ENCODE data around the gene ADAM12. TPM values are rescaled to one million over a fixed set of nuclear protein-coding genes. Genes with fewer than 3 reads are reported as not detected.

ADAM12 gene
- total and polyA plus RNA-seq, 9 of the 15 experiments (the other 6 are each of a cell fraction or from before 2014, with no cell fraction given): not detected

GRCh38 chr10:126041804-126042231, 346.5 kb downstream of the ADAM12 start:
- H3K79me2 ChIP-seq (ENCODE audit: control insufficient read depth, insufficient read depth, low read length): no peaks in the 10 kb centered on the region
- no peaks in the 10 kb centered on the region for H3K9me3 ChIP-seq (replicated peaks; ENCODE audit: control insufficient read depth, insufficient read depth, low read depth, low read length)
- WGBS (ENCODE audit: insufficient coverage, low coverage, missing lambda C conversion rate): 0% methylated on average over 3 of the region's 12 CpGs
- CTCF ChIA-PET (ENCODE audit: low intra/inter-chr PET ratio): no interaction called here
- TF ChIP-seq PKNOX1 (IDR thresholded peaks at IDR 0.05) (0 out of 2 replicates have a peak, but pooled peaks have one; percentile 16), FOXJ2 (tag; IDR thresholded peaks at IDR 0.05) (peak; percentile 53; the same call in 1 of the 2 replicates), SMAD3 (CRISPR knock-in tag; conservative IDR thresholded peaks at IDR 0.05) (no peak), BHLHE40 (IDR thresholded peaks at IDR 0.05; ENCODE audit: low read length) (peak; percentile 77), RFX1 (IDR thresholded peaks at IDR 0.05) (peak; percentile 84), TBL1XR1 (IDR thresholded peaks at IDR 0.05; ENCODE audit: low read length in 2 of 2) (no peak), GABPA (tag; conservative IDR thresholded peaks at IDR 0.05; ENCODE audit: low read depth) (peak; percentile 23; the same call in 1 of the 2 replicates), DEAF1 (CRISPR knock-in tag; IDR thresholded peaks at IDR 0.05) (no peak), KLF10 (CRISPR knock-in tag; IDR thresholded peaks at IDR 0.05) (no peak), ELF1 (tag; IDR thresholded peaks at IDR 0.05) (peak; percentile 64; the same call in 1 of the 2 replicates), NRF1 (conservative IDR thresholded peaks at IDR 0.05 in 1 of 2, IDR thresholded peaks at IDR 0.05 in 1 of 2) (peak; percentile 15 to 48; a peak in 2 of 4 replicates), ZNF583 (CRISPR knock-in tag; IDR thresholded peaks at IDR 0.05) (no peak), HMG20A (CRISPR knock-in tag; conservative IDR thresholded peaks at IDR 0.05) (no peak), PRMT5 (CRISPR knock-in tag; IDR thresholded peaks at IDR 0.05) (no peak)
- H3K36me3 ChIP-seq (ENCODE audit: control insufficient read depth, insufficient read depth, low read length): no peaks in the 10 kb centered on the region
- no peak overlapping the region for H3K27ac ChIP-seq (ENCODE audit: extremely low read depth, low read depth, low read length)
- DNase-seq (ENCODE audit: extremely low read depth in 1 of 4, low spot score in 3 of 4) (no peak), FAIRE-seq (no peak), ATAC-seq (no peak; the same call in 2 of the 3 replicates)
- no peaks in the 10 kb centered on the region for H4K20me1 ChIP-seq (replicated peaks; ENCODE audit: control insufficient read depth, insufficient read depth, low read length)
- H3K27me3 ChIP-seq (ENCODE audit: control insufficient read depth in 2 of 2, insufficient read depth in 2 of 2, low read length in 2 of 2): peaks cover 3 to 33% of the 10 kb centered on the region in 2 experiments; a peak in 2 of 5 replicates
- H2AFZ ChIP-seq (ENCODE audit: low read depth, low read length): no peak overlapping the region
- POLR2A ChIA-PET: interaction anchor here (0.6 kb wide), 1 partner anchor 1497 kb away, joined by 3 read pairs; no protein-coding TSS in a partner anchor
- BruUV-seq (replicated peaks): no TSS peak
- no peak overlapping the region for H3K9ac ChIP-seq (ENCODE audit: insufficient read depth in 1 of 2, low read depth in 2 of 2, low read length in 2 of 2)
- H3K4me3 ChIP-seq: no peak overlapping the region
- intact Hi-C loops (cut with micrococcal nuclease) (no loop called here), in situ Hi-C loops (cut with MboI) (no loop called here)
- H3K4me1 ChIP-seq (replicated peaks in 1 of 2; ENCODE audit: control insufficient read depth in 2 of 2, insufficient read depth in 2 of 2, low read length in 2 of 2): no peaks in the 10 kb centered on the region
- H3K4me2 ChIP-seq (ENCODE audit: insufficient read depth, low read length): no peak overlapping the region
- no peaks in the 10 kb centered on the region for H3K9me1 ChIP-seq (ENCODE audit: control insufficient read depth, insufficient read depth, low read length)

Measured in K562 (cell line).